ENCODE results near the gene PLCB1. TPM values are rescaled to one million over a fixed set of nuclear protein-coding genes. Genes with fewer than 3 reads are reported as not detected.

Gene PLCB1
- total RNA-seq, 2 donors from 2014 or later: 7.3 to 45.5 TPM

GRCh38 chr20:8130840-8131526 is 1.1 kb upstream of the PLCB1 start:
- H3K4me1 ChIP-seq: peaks cover 0 to 21% of the 10 kb centered on the region in 2 donors
- DNase-seq (ENCODE audit: low spot score): no peak
- H3K9me3 ChIP-seq: no peaks in the 10 kb centered on the region
- H3K4me3 ChIP-seq: peak overlapping the region; percentile 89 to 95
- peak overlapping the region; percentile 87 to 92 for H3K27ac ChIP-seq
- no peaks in the 10 kb centered on the region for H3K36me3 ChIP-seq
- no peak for TF ChIP-seq CTCF (IDR thresholded peaks at IDR 0.05)
- no peaks in the 10 kb centered on the region for H3K27me3 ChIP-seq

DNA sequence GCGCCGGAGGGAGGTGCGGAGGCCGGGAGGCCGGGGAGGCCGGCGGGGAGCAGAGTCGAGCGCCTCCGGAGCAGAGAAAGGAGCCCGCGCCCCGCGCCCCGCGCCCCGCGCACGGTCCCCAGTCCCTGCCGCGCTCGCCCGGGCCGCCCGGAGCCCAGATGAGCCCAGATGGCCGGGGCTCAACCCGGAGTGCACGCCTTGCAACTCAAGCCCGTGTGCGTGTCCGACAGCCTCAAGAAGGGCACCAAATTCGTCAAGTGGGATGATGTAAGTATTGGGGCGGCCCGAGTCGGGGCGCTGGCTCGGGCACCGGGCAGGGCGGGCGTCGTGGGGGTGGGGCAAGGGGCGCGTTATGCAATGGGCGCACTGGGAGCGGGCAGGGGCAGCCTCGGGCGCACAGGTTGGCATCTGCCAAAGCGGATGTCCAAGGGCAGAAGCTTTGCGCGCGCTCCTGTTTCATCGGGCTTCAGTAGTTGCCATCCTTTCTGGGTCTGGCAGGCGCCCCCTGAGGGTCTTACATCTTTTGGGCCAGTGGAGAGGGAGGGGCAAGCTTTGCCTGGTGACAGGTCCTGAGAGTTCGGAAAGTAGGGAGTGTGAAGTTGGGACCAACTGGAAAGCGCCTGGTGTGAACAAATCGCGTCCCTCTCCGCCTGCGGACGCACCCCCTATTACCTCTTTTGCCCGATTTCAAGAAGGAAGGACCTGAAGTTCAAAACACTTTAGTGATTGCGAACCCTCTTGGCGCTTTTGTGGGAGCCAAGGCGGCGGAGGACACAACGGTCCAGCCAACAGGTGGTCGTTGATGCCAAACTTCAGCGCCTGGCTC is 631 bp downstream of the PLCB1 start:
- no peak for TF ChIP-seq CTCF (IDR thresholded peaks at IDR 0.05)
- H3K27me3 ChIP-seq: no peaks in the 10 kb centered on the region
- peak overlapping the region; percentile 89 to 95 for H3K4me3 ChIP-seq
- H3K27ac ChIP-seq: peak overlapping the region; percentile 87 to 92
- no peaks in the 10 kb centered on the region for H3K36me3 ChIP-seq
- DNase-seq (ENCODE audit: low spot score): no peak
- no peaks in the 10 kb centered on the region for H3K9me3 ChIP-seq
- peaks cover 0 to 21% of the 10 kb centered on the region in 2 donors for H3K4me1 ChIP-seq

- no peaks in the 10 kb centered on the region for H3K27me3 ChIP-seq
- H3K27ac ChIP-seq: peak overlapping the region; percentile 87 to 92
- no peaks in the 10 kb centered on the region for H3K36me3 ChIP-seq
- no peak for DNase-seq (ENCODE audit: low spot score)
- peak overlapping the region; percentile 89 to 95 for H3K4me3 ChIP-seq
- no peak for TF ChIP-seq CTCF (IDR thresholded peaks at IDR 0.05)
- no peaks in the 10 kb centered on the region for H3K9me3 ChIP-seq
- peaks cover 0 to 21% of the 10 kb centered on the region in 2 donors for H3K4me1 ChIP-seq
Measured at GRCh38 chr20:8133310-8133768, 1.3 kb downstream of the PLCB1 start.

DNA sequence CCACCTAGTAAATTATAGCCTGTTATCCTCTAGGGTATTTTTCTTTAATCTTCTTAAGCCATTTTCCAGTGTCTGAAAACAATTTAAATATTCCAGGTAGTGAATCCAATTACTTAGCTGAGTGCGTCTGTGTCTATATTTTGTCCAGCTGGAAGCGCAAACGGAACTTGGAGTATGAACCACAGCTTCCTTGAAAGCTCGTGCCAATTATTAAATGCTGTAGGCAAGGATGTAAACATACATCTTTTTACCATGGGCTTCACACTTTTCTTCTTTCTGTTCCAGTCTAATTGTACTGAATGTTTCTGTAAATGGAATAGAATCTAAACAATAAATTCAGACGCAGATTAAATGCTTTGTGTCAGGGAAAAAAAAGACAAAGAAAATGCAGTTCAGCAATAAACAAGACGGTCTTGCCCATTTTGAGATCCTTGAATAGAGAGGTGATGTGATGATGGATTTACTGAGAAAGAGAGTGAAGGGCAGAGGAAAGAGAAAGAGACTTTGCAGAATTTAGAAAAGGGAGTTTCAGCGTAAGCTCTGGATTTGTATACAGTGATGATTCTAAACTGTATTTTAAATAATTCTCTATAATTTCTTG is 1.9 kb downstream of the PLCB1 start:
- no peak for TF ChIP-seq CTCF (IDR thresholded peaks at IDR 0.05)
- H3K27me3 ChIP-seq: no peaks in the 10 kb centered on the region
- no peaks in the 10 kb centered on the region for H3K36me3 ChIP-seq
- peaks cover 0 to 21% of the 10 kb centered on the region in 2 donors for H3K4me1 ChIP-seq
- peak overlapping the region; percentile 87 to 92 for H3K27ac ChIP-seq
- no peaks in the 10 kb centered on the region for H3K9me3 ChIP-seq
- H3K4me3 ChIP-seq: peak overlapping the region; percentile 89 to 95
- DNase-seq (ENCODE audit: low spot score): no peak

DNA sequence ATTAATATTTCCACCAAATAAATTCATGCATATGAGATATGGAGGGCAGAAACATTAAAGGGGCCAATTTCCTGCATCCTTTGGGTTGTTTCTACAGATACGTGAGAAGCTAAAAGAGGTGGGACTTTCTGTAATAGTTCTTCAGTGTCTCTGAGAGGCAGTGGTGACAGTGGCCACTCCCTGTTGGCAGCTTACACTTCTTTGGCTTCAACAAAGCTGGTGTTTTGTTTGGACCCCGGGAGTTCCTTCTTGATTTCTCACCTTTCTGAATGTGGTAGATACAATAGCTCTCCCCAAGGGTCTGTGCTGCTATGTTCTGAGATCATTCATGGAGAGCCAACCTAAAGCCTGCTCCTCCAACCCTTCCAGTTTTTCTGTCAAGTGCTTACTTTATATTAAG is 7.8 kb downstream of the PLCB1 start:
- no peak for DNase-seq (ENCODE audit: low spot score)
- no peaks in the 10 kb centered on the region for H3K36me3 ChIP-seq
- H3K4me3 ChIP-seq: no peak overlapping the region
- peaks cover 0 to 11% of the 10 kb centered on the region in 2 donors for H3K4me1 ChIP-seq
- TF ChIP-seq CTCF (IDR thresholded peaks at IDR 0.05): no peak
- no peak overlapping the region for H3K27ac ChIP-seq
- H3K27me3 ChIP-seq: no peaks in the 10 kb centered on the region
- no peaks in the 10 kb centered on the region for H3K9me3 ChIP-seq

Measured in right atrium auricular region (tissue), 2 donors.